Endodermal cell (in vitro differentiated cells): ENCODE measurements around the gene TFPT. TPM values are rescaled to one million over a fixed set of nuclear protein-coding genes. Genes with fewer than 3 reads are reported as not detected.

Experiments
- DNase-seq: peaks from one replicate; pipeline ENCODE4 v3.0.0-alpha.2; 2017
- H3K27ac ChIP-seq: 2 replicates; pipeline ENCODE4 v1.5.1; 2013; ENCODE audit warnings: mild to moderate bottlenecking, low read depth, low read length, moderate library complexity
- H3K27me3 ChIP-seq: 2 replicates; pipeline ENCODE4 v1.6.1; 2013; ENCODE audit warnings: mild to moderate bottlenecking, low read length, moderate library complexity; ENCODE audit not compliant: insufficient read depth, control insufficient read depth, poor library complexity, severe bottlenecking
- H3K36me3 ChIP-seq: 2 replicates; pipeline ENCODE4 v1.7.0; 2013; ENCODE audit warnings: mild to moderate bottlenecking, low read length, moderate library complexity; ENCODE audit not compliant: control insufficient read depth, insufficient read depth
- H3K4me1 ChIP-seq: one replicate; pipeline ENCODE4 v1.7.0; 2013; ENCODE audit warnings: low read length; ENCODE audit not compliant: control insufficient read depth, insufficient read depth
- H3K4me3 ChIP-seq: 2 replicates; pipeline ENCODE4 v1.5.1; 2013; ENCODE audit warnings: mild to moderate bottlenecking, low read length, moderate library complexity
- H3K9ac ChIP-seq: 2 replicates; pipeline ENCODE4 v1.6.1; 2013; ENCODE audit warnings: mild to moderate bottlenecking, low read length, moderate library complexity; ENCODE audit not compliant: poor library complexity, severe bottlenecking; ENCODE audit errors: extremely low read depth
- H3K9me3 ChIP-seq: 2 replicates; pipeline ENCODE4 v1.6.1; 2013; ENCODE audit warnings: mild to moderate bottlenecking, low read length, moderate library complexity; ENCODE audit not compliant: control insufficient read depth
- H3K27ac Mint-ChIP-seq: 2 replicates; pipeline ENCODE4 v1.8.0; 2020; ENCODE audit warnings: mixed read lengths
- H3K27me3 Mint-ChIP-seq: 2 replicates; pipeline ENCODE4 v1.8.0; 2021; ENCODE audit warnings: mild to moderate bottlenecking, mixed read lengths; ENCODE audit not compliant: insufficient read depth
- H3K36me3 Mint-ChIP-seq: 2 replicates; pipeline ENCODE4 v1.8.0; 2020; ENCODE audit warnings: low read depth, mixed read lengths
- H3K4me1 Mint-ChIP-seq: 2 replicates; pipeline ENCODE4 v1.8.0; 2020; ENCODE audit warnings: mixed read lengths
- H3K4me3 Mint-ChIP-seq: 2 replicates; pipeline ENCODE4 v1.8.0; 2020; ENCODE audit warnings: mild to moderate bottlenecking, moderate library complexity, mixed read lengths
- H3K9me3 Mint-ChIP-seq: 2 replicates; pipeline ENCODE4 v1.8.0; 2020; ENCODE audit warnings: mild to moderate bottlenecking, mixed read lengths
- WGBS, 2 experiments: methylation state at CpG; one replicate each; pipeline versions ENCODE4 v1.1.5 to v1.1.7; 2013; ENCODE audit warnings: missing lambda C conversion rate in 2 of 2, mixed read lengths in 1 of 2; ENCODE audit not compliant: insufficient coverage in 1 of 2, insufficient read length in 1 of 2; 5-methylcytosine and 5-hydroxymethylcytosine counted together
- total RNA-seq, 2 donors: library from RNA; stranded (reverse); fragmentation: NEBNext Ultra II Directional in 1 of 2; extraction: Animal tissue kit (Norgen Biotek cat#: 25700) in 1 of 2; gene quantifications; 2 replicates in 1 of 2; 3 replicates in 1 of 2; pipeline ENCODE4 v1.2.1, GENCODE V29; 2021
- TF ChIP-seq, protein P1 (sequence below): fragments of 200-600 bp; sonication (generic); conservative IDR thresholded peaks from 2 replicates; pipeline ENCODE4 v1.5.0; 2021; ENCODE audit warnings: antibody characterized with exemption, mild to moderate bottlenecking

Gene TFPT
- total RNA-seq, 2 donors from 2014 or later, result 19.5 to 21.6 TPM

DNA sequence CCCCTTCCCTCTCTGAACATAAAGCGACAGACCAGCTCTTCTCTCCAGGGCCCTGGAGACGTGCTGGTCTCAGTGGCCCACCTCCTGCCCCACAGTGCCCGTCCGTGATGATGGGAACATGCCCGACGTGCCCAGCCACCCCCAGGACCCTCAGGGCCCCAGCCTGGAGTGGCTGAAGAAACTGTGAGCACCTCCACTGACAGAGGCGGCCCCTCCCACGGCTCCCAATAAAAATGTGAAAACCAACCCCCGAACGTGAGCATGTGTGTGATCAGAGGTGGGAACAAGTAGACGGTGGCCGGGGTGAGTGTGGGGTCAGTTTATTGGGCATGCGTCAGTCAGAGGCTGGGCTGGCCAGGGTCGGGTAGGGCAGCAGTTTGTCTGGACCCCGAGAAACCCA, 8.7 kb downstream of the TFPT start:
- DNase-seq, result no peak
- Mint-ChIP-seq H3K9me3 (no peaks in the 10 kb centered on the region), H3K27ac (no peak overlapping the region), H3K36me3 (peaks cover 53% of the 10 kb centered on the region), H3K27me3 (no peaks in the 10 kb centered on the region), H3K4me1 (peaks cover 6% of the 10 kb centered on the region), H3K4me3 (no peak overlapping the region)
- Histone ChIP-seq H3K9me3 (no peaks in the 10 kb centered on the region), H3K36me3 (peaks cover 33% of the 10 kb centered on the region), H3K9ac (no peak overlapping the region), H3K27me3 (no peaks in the 10 kb centered on the region), H3K4me3 (no peak overlapping the region), H3K4me1 (no peaks in the 10 kb centered on the region), H3K27ac (no peak overlapping the region)
- WGBS, 2 experiments, result 89 to 93% methylated on average over 5 to 15 of the region's 15 CpGs
- TF ChIP-seq, protein P1, sequence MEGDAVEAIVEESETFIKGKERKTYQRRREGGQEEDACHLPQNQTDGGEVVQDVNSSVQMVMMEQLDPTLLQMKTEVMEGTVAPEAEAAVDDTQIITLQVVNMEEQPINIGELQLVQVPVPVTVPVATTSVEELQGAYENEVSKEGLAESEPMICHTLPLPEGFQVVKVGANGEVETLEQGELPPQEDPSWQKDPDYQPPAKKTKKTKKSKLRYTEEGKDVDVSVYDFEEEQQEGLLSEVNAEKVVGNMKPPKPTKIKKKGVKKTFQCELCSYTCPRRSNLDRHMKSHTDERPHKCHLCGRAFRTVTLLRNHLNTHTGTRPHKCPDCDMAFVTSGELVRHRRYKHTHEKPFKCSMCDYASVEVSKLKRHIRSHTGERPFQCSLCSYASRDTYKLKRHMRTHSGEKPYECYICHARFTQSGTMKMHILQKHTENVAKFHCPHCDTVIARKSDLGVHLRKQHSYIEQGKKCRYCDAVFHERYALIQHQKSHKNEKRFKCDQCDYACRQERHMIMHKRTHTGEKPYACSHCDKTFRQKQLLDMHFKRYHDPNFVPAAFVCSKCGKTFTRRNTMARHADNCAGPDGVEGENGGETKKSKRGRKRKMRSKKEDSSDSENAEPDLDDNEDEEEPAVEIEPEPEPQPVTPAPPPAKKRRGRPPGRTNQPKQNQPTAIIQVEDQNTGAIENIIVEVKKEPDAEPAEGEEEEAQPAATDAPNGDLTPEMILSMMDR, result no peak

DNA sequence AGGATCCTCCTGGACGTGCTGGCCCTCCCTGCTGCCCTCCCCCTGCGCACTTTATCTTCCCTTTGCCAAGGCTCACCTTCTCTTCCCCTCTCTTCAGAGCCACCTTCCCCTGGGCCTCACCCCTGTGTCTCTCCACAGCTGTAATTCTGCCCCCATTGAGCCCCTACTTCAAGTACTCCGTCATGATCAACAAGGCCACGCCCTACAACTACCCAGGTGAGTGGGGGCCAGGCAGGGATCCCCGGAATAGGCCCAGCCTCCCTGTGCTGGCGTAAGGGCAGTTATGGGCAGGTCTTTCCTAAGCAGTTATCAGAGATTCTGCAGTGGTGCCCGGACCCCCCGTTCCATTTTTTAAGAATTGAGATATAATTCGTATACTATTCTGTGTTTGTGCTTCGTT, 9.7 kb downstream of the TFPT start:
- no peak overlapping the region for H3K27ac Mint-ChIP-seq
- H3K4me3 Mint-ChIP-seq, result no peak overlapping the region
- no peaks in the 10 kb centered on the region for H3K27me3 Mint-ChIP-seq
- Histone ChIP-seq H3K4me3 (no peak overlapping the region), H3K9ac (no peak overlapping the region), H3K4me1 (no peaks in the 10 kb centered on the region), H3K27me3 (no peaks in the 10 kb centered on the region), H3K9me3 (no peaks in the 10 kb centered on the region), H3K36me3 (peaks cover 32% of the 10 kb centered on the region), H3K27ac (no peak overlapping the region)
- H3K9me3 Mint-ChIP-seq, result no peaks in the 10 kb centered on the region
- 91 to 92% methylated on average over 6 to 10 of the region's 10 CpGs for WGBS, 2 experiments
- TF ChIP-seq, protein P1, result no peak
- peaks cover 6% of the 10 kb centered on the region for H3K4me1 Mint-ChIP-seq
- peaks cover 51% of the 10 kb centered on the region for H3K36me3 Mint-ChIP-seq
- peak; percentile 35 for DNase-seq

DNA sequence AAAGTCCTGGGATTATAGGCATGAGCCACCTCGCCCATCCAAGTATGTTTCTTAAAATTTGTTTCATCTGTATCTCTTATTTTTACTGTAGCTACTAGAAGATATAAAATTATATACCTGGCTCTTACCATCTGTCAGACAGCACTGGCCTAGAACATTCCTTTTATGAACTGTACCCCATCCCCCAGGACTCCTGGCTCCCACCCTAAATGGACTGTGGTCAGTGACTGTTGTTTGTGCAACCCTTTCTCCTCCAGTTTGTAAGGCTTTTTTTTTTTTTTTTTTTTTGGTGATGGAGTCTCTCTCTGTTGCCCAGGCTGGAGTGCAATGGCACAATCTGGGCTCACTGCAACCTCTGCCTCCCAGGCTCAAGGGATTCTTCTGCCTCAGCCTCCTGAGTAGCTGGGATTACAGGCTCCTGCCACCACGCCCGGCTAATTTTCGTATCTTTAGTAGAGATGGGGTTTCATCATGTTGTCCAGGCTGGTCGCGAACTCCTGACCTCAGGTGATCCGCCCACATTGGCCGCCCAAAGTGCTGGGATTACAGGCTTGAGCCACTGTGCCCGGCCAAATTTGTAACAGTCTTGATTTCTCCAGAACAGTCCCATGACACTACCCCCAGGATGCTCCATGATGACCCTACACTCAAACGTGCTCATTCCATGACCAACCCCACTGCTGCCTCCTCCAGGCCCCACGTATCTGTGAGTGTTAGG, 10.3 kb downstream of the TFPT start:
- no peak overlapping the region for H3K9ac ChIP-seq
- no peaks in the 10 kb centered on the region for H3K27me3 Mint-ChIP-seq
- peaks cover 6% of the 10 kb centered on the region for H3K4me1 Mint-ChIP-seq
- peak overlapping the region; percentile 97 for H3K4me3 Mint-ChIP-seq
- WGBS, 2 experiments, result 88 to 95% methylated on average over 8 to 11 of the region's 11 CpGs
- H3K36me3 Mint-ChIP-seq, result peaks cover 45% of the 10 kb centered on the region
- TF ChIP-seq, protein P1, result no peak
- no peaks in the 10 kb centered on the region for H3K9me3 ChIP-seq
- no peaks in the 10 kb centered on the region for H3K9me3 Mint-ChIP-seq
- H3K4me3 ChIP-seq, result no peak overlapping the region
- H3K4me1 ChIP-seq, result no peaks in the 10 kb centered on the region
- H3K27ac Mint-ChIP-seq, result no peak overlapping the region
- no peaks in the 10 kb centered on the region for H3K27me3 ChIP-seq
- DNase-seq, result no peak
- H3K27ac ChIP-seq, result no peak overlapping the region
- H3K36me3 ChIP-seq, result peaks cover 29% of the 10 kb centered on the region
